Cerebellar cortex (tissue), 1 donor: Measurements from ENCODE around the gene PPP2R5B.

Experiments
- DNase-seq: peaks from one replicate; pipeline ENCODE4 v3.0.0-alpha.2; 2015; ENCODE audit warnings: low spot score

Gene PPP2R5B

DNA sequence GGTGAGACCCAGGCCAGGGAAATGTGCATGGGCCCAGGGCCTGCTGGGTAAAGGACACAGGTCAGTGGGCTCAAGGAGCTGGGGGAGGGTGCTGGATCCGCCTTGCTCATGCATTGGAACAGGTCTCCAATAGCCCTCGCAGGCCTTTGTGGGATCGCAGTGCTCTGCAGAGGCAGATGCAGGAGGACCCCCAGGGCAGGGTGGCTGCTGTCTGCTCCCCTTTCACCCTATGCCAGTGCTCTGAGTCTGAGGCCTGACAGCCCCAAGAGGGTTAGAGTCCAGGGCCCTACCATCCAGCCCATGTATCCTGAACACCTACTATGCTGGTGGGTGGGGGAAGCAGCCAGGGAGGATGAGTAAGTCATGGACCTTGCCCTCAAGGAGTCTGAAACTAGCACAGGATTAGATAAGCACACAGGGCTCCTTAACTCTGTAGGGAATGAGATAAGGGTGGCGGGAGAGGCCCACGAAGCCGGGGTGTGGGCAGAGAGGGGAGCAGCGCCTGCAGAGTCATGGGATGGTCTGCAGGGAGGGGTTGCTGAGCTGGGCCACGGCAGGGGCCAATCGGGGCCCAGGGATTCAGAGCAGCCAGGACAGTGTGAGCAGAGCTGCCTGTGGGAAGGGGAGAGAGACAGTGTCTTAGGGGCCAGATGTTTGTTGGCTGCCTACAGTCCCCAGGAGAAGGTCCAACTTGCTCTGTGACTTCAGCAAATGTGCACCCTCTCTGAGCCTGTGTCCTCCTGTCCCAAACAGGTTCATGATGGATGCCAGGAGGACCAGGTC lies 35.6 kb upstream of the PPP2R5B start:
- DNase-seq: no peak

DNA sequence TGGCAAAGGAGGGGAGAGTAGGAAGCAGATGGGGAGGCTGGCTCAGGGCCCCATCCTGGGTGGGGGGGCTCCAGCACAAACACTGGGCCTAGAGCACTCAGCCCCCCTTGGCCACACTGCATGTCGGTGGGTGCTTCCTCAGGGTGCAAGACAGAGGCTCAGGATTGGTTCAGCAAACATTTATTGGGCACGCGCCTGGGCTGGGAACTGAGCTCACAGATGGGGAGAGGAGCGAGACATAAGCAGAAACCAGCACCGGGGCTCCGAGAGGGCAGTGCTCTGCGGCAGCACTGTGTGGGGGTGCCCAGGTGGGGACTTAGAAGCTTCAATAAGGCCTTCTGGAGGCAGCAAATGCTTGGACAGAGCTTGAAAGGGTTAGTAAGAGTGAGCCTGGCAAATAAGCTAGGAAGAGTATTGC lies 34.0 kb upstream of the PPP2R5B start:
- peak; percentile 76 for DNase-seq

DNA sequence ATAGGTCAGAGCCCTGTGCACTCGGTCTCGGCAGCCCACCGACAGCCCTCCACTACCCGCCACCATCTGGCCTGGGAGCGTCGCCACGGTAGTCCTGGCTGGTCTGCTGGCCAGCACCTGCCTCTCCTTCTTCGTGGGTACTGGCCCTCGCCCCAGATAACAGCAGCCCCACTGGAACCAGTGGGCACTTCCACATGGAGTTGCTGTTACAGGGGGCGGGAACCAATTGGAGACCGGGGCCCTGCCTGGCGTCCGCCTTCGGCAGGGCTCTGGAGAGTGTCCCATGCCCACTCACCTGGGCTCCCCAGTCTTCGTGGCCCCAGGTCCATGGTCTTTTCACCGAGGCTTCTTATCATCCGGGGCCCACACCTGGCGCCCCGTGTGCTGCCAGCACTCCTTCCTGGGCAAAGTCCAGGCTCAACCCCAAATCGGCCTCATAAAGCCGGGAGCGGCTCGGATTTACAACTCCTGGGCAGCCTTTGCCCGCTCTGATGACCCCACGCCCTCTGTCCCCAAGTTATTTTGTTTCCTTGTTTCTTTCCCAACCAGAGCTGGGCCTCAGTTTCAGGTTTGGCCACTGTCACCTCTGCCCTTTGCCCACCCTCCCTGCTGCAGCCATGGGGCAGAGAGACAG lies 33.2 kb upstream of the PPP2R5B start:
- DNase-seq: no peak

DNA sequence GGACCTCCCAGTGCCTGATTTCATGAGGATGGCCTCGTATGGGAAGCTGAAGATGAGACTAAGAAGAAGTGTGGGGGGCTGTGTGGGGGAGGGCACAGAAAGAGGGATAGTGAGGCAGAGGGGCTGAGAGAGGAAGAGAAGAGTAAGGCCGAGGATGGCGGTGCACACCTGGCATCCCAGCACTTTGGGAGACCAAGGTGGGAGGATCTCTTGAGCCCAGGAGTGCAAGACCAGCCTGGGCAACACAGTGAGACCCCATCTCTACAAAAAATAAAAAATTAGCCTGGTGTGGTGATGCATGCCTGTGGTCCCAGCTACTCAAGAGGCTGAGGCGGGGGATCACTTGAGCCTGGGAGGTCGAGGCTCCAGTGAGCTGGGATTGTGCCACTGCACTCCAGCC lies 32.6 kb upstream of the PPP2R5B start:
- DNase-seq: no peak

DNA sequence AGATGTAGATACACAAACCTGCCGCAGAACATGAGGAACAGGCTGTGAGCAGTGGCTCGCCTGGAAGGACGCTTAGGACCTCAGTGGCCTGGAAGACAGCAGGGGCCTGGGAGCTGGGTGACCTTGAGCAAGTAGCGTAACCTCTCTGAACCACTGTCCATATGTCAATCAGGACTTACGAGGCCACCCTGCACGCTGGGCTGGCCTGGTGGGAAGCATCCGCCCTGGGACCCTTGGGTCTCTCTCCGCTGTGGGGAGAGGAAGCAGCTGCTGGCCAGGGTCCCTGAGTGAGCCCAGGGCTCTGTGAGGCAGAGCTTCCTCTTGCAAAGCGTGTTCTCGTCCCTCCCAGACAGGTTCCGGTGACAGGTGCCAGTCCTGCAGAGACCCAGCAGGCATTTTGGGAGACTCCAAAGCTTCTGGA lies 32.1 kb upstream of the PPP2R5B start:
- peak; percentile 60 for DNase-seq

DNA sequence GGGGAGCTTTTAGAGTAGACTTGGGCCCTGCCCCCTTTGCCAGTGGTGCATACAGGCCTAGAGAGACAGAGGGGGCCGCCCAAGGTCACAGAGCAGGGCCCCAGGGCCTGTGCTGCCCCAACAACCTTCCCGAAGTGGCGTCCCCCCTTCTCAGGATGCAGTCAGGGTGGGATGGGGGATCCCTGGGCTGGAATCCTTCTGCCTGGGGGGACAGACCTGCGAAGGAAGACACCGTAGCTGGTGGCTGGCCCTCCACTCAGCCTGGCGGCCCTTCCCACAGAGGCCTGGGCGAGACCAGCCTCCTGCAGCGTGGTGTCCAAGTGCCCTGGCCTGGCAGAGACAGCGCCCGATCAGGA lies 31.7 kb upstream of the PPP2R5B start:
- DNase-seq: no peak

DNA sequence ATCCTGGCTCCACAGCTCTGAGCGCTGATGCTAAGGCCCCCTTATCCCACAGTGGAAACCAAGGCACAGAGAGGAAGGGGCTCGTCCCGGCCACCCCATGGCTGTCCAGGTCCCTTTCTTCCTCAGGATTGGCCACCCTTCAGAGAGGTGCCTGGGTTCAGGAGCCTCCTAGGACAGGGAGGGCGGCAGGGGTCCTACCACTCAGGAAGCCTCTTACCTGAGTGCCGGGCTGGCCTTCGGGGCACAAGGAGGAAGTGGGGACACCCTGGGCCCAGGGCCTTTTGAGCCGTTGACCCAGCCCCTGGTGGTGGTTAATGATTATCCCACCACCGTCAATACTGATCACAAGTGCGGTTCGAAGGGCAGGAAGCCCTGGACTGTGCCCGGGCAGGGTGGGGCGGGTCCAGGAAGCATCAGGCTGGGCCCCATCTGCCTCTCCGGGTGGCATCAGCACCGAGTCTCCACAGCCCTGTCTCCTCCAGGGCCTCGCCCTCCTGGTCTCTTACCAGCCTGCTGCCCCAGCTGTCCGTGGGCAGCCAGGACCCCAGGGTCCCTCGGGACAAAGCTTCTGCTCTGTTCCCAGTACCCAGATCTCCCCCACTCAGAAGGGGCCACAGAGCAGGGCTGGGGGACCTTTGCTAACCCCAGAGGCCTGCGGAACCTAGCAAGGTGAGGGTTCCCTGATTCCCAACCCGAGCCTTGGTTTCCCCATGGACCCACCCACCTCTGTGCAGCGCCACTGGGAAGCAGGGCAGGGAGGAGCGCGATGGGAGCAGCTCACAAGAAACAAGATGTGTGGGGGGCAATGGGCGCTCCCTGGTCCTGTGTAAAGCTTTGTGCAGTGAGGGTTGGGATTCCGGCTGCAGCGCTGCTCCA lies 31.1 kb upstream of the PPP2R5B start:
- no peak for DNase-seq

DNA sequence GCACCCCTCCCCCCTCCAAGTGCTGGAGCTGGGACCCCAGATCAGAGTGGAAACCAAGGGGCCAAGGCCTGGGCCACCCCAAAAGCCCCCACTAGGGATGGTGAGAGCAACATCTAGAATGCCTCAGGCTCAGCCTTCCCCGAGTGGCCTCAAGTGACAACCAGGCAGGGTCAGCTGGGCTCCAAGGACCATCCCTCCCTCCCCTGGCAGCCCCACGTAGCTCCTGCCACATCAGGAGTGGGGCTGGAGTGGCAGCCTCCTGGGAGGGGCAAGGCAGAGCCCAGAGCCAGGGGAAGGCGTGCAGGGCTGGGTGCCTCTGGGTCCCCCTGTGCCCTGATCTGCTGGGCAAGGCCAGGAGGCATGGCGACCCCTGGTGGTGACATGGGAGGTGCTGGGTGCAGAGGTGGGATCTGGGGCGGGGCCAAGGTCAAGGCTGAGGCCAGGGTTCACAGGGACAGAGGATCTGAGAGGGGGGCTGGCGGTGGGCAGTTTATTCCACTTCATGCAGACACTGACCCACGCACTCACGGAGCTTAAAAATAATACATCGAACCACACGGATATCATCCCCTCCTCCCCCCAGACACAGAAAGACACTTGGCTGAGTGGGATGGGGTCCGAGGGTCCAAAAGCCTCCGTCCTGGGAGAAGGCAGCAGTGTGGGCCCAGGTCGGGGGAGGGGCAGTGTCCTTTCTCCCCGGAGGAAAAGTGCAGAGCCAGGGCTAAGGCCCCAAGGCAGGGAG lies 30.2 kb upstream of the PPP2R5B start:
- peak; percentile 69 for DNase-seq

DNA sequence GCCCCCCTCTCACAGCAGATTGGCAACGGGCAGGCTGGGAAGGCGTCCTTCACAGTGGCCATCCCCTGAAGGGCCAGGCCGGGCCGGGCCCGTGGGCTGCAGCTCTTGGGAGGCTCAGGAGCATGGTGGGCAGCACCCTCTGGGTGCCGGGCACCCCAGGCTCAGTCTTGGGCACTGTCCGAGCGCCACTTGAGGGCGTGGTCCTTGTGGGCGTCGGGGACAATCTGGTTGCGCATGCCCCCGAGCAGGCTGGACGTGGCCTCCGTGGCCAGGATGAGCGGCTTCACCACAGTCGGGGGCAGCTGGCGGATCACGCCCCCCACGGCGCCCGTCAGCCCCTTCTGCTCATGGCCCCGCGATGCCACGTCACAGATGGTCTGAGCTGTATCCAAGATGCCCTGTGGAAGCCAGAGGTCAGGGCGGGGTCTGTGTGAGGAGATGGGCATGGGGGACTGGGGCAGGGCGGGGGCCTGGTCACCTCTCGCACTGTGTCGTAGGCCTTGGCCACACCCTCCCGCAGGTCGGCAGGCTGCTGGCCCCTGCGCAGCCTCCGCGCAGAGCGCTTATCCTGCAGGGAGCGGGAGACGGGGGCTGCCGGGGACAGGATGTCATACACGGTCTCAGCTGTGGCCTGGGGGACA lies 29.6 kb upstream of the PPP2R5B start:
- no peak for DNase-seq

DNA sequence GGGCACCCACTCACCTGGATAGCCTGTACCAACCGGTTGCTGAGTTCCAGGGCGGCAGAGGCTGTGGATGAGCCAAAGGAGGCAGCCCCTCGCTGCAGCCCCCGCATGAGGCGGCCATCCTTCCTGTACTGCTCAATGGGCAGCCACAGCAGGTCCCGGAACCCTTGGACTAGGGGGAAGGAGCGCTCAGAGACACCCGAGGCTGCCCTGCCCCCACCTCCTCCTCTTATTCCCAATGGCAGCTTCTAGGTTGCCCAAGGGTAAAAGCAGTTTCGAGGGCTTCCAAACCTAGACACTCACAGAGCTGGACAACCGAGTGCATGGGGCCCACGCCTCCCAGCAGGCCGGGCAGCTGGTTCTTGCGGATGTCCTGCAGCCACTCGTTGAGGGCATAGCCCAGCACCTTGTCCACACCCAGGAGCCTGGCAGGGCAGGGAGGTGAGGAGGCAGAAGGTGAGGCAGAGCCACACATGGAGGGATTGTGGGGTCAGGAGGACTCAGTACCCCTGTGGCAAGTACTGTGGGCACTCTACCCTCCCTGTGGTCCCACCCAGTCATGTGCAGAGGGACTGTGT lies 28.0 kb upstream of the PPP2R5B start:
- DNase-seq: no peak

DNA sequence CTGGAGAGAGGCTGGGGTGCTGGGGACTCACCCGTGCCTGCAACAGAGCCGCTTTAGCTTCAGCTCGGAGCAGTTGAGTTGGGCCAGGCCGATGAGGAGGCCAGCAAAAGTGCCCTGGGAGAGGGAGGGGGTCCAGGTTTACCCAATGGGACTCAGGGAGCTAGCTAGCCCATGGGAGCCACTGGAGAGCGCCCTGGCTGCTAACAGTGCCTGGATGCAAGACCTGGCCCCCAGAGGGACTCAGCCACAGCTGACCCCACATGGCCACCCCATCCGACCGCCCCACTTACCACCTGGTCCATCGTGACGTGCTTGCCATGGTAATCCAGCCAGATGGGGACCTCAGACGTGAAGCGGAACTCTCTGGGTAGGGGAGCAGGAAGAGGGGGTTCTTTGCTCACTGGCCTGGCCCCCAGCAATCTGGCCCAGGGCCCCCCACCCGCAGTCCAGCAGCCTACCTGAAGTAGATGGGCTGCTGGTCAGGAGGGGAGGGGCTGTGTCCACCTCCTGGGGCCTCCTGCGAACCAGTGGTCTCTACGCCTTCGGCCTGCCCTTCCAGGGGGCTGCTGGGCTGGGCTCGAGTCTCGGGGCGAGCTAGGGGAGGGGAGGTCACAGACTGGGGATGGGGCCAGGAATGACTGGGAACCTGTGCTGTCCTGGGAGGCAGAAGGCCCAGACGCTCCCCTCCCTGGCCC lies 27.0 kb upstream of the PPP2R5B start:
- no peak for DNase-seq

DNA sequence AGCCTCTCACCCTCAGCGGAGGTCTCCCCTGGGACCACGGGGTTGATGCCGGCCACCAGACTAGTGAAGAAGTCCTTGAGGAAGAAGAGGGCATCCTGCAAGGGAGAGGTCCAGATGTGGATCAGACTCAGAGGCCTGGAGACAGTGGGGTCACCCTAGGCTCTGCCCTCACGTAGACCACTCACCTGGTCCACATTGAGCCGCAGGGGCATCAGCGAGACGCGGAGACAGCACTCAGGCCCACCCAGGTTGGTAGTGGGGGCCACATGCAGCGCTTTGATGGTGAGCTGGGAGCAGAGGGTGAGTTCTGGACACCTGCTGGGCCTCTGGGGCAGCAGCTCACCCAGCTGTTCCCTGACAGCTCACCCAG lies 26.4 kb upstream of the PPP2R5B start:
- DNase-seq: no peak

DNA sequence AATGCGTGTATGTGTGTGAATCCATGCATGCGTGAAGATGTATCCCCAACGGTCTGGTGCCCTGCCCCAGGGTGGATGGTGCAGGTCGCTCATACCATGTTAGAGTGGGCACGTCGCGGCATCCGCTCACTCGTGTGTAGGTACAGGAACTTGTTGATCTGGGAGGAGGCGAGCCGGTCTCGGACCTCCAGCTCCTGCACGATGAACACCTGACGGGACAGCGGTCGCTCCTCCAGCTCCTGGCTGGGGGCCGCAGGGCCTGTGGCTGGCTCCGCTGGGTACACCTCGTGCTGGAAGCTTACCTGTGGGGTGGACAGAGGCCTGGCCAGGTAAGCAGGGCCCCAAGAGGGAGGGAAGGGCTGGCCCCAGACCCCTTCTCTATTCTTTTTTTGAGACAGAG lies 25.9 kb upstream of the PPP2R5B start:
- DNase-seq: no peak

DNA sequence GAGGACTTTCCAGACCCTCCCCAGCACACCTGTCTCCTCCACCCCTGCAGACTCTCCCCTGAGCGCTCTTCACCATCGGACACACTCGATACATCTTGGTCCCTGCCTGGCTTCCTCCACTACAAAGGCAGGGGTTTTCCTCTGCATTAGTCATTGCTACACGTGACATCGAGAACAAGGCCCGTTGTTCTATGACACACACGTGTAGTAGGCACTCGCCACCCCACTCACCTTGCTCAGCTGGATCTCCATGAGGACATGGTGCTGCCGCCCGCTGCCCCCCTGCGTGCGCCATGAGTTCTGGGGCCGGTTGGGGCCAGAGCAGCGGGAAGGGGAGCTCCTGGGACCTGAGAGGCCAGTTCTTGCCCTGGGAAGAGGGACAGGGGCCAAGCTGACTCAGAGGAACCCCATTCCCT lies 24.2 kb upstream of the PPP2R5B start:
- no peak for DNase-seq

DNA sequence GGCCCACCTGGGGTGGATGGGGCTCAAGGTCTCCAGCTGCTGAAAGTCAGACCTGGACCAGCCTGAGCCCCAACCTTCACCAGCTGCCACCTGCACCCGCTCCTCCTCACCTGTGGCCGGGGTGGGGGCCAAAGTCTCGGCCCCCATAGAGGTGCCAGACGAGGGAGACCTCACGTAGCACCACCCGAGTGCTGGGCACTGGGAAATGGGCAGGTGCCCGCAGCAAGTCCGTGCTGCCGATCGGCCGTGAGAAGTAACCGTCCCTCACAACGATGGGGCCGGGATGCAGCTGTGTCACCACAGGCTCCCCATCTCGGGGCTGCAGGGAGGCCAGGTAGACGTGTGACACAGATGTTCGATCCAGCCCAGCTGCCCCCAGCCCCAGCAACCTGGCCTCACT lies 23.7 kb upstream of the PPP2R5B start:
- DNase-seq: no peak

DNA sequence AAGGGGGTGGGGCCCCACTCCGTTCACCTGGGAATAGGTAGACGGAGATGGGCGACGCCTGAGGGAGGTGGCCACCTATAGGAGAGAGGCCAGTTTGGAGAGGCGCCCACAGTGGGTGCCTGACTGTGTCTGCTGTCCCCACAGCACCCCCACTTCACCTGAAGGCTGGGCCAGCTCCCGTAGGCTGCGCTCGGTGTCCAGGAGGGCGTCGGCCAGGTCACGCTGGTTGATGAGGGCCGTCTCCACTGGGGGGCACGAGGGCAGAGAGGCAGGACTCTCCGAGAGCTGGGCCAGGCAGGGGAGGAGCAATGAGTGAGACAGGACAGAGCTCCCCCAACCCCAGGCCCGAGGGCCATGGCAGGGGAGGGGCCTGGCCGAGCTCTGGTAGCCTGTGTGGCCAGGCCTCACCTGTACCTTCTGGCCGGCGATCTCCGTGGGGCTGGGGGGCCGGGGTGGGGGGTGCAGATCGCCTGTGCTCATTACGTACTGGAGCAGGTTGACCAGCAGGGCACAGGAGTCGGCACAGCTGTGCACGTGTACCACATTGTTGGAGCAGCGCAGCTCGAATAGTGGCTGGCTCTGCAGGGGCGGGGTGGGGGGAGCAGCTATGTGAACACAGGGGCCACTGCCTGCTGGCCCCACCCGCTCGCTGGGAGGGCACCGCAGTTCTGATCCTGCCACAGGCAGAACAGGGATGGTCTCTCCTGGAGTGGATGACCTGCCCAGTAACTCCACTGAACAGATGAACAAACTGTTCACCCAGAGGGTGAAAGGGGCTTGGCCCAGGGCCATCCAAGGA lies 22.2 kb upstream of the PPP2R5B start:
- DNase-seq: no peak

DNA sequence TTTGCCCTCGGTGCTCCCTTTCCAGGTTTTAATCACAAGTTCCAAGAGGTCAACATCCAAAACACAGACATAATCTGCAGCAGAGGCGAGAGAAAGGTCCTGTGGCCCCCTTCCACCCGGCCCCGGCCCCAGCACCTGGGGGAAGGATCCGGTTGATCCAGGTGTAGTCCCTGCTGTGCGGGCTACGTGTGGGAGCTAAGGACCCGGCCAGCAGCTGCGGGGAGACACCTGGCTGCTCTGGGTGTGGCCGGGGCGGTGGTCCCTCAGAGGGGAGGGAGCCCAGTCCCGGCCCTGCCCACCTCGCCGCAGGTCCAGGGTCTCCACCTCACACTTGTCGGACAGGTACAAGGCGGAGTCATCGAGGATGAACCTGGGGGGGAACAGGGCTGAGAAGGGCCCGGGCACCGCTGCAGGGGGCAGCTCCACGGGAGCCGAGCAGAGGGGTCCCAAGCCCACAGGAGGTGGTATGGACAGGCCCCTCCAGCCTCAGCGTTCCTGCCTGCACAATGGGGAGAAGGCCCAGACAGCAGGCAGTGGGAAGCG lies 21.1 kb upstream of the PPP2R5B start:
- DNase-seq: no peak

DNA sequence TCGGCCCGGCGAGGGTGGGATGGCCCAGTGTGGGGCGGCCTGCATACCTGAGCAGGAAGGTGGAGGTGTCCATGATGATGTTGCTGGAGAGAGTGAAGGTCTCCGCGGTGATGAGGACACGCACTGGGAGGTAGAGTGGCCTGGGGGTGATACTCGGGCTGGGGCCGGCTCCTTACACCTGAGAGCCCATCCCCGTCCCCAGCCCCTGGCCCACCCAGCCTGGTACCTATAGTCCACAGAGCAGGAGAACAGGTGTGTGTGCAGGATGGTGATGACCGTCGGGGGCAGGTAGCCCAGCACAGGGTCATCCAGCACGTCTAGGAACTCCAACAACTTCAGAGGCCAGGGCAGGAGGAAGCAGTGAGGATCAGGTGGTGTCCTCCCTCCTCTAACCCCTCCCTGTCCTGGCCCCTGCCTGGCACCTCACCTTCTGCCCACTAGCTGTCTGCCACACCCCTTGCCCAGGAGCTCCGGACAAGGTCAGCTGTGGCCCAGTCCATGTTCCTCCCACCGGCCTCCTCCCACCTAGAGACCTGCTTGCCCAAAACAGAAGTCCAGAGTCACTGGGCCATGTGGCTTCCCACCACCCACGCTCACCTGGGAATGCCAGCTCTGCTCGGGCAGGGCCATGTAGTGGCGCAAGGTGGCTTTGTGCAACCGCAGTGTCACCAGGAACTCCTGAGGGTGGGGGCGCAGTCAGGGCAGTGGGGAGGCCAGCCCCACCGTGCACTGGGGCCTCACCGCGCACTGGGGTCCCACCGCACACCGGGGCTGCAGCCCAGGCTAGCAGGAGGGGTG lies 18.8 kb upstream of the PPP2R5B start:
- no peak for DNase-seq

DNA sequence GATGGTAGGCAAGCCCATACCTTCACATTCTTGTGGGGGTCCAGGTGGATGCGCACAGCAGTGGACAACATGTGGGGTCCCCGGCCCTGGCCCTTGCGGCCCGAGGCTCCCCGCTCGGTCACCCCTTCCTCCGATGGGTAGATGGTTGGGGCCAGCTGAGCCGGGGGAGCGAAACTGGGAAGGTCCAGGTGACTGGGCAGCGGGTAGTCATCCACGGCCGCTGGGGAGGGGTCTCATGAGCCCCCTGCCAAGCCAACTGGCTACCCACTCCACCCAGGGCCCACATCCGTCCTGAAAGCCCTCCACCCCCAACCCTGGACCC lies 18.2 kb upstream of the PPP2R5B start:
- no peak for DNase-seq
